ENCODE results near the gene ROR2.

Gene ROR2

DNA sequence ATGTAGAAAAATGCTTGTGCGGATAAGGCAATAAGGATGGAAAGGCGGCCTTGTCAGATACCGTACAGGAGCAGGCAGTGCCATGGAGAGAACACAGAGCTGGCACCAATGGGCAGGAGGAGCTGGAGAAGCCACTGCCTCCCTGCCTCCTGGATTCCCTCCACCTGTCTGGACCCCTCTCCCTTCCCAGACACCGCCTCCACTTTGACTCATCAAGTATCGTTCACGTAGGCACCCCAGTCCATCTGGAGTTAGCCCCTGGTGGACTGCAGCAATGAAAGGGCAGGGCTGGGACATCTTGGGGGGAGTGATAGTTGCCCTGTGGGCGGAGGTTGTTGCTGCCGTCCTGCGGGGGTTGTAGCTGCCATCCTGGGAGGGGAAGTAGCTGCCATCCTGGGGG lies 232.0 kb downstream of the ROR2 start:
- Histone ChIP-seq H3K9ac (no peak overlapping the region), H3K4me2 (no peak overlapping the region)

DNA sequence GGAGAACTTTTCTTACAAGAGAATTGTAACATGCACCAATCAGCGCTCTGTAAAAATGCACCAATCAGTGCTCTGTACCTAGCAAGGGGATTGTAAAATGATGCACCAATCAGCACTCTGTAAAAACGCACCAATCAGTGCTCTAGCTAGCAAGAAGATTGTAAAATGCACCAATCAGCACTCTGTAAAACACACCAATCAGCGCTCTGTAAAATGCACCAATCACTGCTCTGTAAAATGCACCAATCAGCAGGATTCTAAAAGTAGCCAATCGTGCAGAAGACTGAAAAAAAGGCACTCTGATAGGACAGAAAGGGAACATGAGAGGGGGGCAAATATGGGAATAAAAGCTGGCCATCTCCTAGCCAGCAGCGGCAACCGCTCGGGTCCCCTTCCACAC lies 233.2 kb downstream of the ROR2 start:
- no peak overlapping the region for H3K9ac ChIP-seq

More for the DNA sequence above, 232.0 kb downstream of the ROR2 start:
- peaks cover 5% of the 10 kb centered on the region for H3K4me1 ChIP-seq (ENCODE audit: low read depth, poor library complexity, severe bottlenecking)
- H3K27me3 ChIP-seq (ENCODE audit: insufficient read depth, low read depth): no peaks in the 10 kb centered on the region
- TF ChIP-seq, protein P1, sequence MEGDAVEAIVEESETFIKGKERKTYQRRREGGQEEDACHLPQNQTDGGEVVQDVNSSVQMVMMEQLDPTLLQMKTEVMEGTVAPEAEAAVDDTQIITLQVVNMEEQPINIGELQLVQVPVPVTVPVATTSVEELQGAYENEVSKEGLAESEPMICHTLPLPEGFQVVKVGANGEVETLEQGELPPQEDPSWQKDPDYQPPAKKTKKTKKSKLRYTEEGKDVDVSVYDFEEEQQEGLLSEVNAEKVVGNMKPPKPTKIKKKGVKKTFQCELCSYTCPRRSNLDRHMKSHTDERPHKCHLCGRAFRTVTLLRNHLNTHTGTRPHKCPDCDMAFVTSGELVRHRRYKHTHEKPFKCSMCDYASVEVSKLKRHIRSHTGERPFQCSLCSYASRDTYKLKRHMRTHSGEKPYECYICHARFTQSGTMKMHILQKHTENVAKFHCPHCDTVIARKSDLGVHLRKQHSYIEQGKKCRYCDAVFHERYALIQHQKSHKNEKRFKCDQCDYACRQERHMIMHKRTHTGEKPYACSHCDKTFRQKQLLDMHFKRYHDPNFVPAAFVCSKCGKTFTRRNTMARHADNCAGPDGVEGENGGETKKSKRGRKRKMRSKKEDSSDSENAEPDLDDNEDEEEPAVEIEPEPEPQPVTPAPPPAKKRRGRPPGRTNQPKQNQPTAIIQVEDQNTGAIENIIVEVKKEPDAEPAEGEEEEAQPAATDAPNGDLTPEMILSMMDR (conservative IDR thresholded peaks at IDR 0.05; ENCODE audit: low read depth, low read length): no peak
- H4K20me1 ChIP-seq (ENCODE audit: insufficient read depth): no peaks in the 10 kb centered on the region
- H2AFZ ChIP-seq (ENCODE audit: low read depth): no peak overlapping the region
- H3K79me2 ChIP-seq (ENCODE audit: insufficient read depth, low read depth): no peaks in the 10 kb centered on the region
- H3K27ac ChIP-seq: no peak overlapping the region
- no peaks in the 10 kb centered on the region for H3K36me3 ChIP-seq (ENCODE audit: insufficient read depth)
- H3K4me3 ChIP-seq (IDR thresholded peaks at IDR 0.05; ENCODE audit: insufficient read depth, low read depth, low read length): no peak overlapping the region

DNA sequence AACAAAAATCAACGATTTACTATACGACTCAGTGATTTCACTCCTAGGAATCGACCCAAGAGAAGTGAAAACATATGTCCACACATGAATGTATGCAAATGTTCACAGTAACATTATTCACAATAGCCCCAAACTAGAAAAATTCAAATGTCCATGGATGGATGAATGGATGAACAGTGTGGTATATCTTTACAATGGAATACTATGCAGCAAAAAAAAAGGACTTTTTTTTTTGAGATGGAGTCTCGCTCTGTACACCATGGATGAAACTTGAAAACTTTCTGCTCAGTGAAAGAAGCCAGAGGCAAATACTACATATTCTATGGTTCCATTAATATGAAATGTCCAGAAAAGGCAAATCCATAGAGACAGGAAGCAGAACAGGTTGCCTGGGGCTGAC lies 233.8 kb downstream of the ROR2 start:
- H3K36me3 ChIP-seq (ENCODE audit: insufficient read depth): no peaks in the 10 kb centered on the region
- H3K4me1 ChIP-seq (ENCODE audit: low read depth, poor library complexity, severe bottlenecking): peaks cover 14% of the 10 kb centered on the region
- no peak overlapping the region for H3K4me2 ChIP-seq
- H4K20me1 ChIP-seq (ENCODE audit: insufficient read depth): no peaks in the 10 kb centered on the region
- no peak overlapping the region for H3K4me3 ChIP-seq (IDR thresholded peaks at IDR 0.05; ENCODE audit: insufficient read depth, low read depth, low read length)
- H3K9ac ChIP-seq: no peak overlapping the region
- H3K79me2 ChIP-seq (ENCODE audit: insufficient read depth, low read depth): no peaks in the 10 kb centered on the region
- TF ChIP-seq, protein P1 (conservative IDR thresholded peaks at IDR 0.05; ENCODE audit: low read depth, low read length): no peak
- no peak overlapping the region for H2AFZ ChIP-seq (ENCODE audit: low read depth)
- H3K27ac ChIP-seq: no peak overlapping the region
- H3K27me3 ChIP-seq (ENCODE audit: insufficient read depth, low read depth): no peaks in the 10 kb centered on the region

More for the DNA sequence above, 233.2 kb downstream of the ROR2 start:
- Histone ChIP-seq H3K79me2 (ENCODE audit: insufficient read depth, low read depth) (no peaks in the 10 kb centered on the region), H3K4me1 (ENCODE audit: low read depth, poor library complexity, severe bottlenecking) (peaks cover 14% of the 10 kb centered on the region), H3K4me2 (no peak overlapping the region), H3K27ac (no peak overlapping the region), H2AFZ (ENCODE audit: low read depth) (no peak overlapping the region), H3K27me3 (ENCODE audit: insufficient read depth, low read depth) (no peaks in the 10 kb centered on the region), H4K20me1 (ENCODE audit: insufficient read depth) (no peaks in the 10 kb centered on the region), H3K4me3 (IDR thresholded peaks at IDR 0.05; ENCODE audit: insufficient read depth, low read depth, low read length) (no peak overlapping the region), H3K36me3 (ENCODE audit: insufficient read depth) (no peaks in the 10 kb centered on the region)
- TF ChIP-seq, protein P1 (conservative IDR thresholded peaks at IDR 0.05; ENCODE audit: low read depth, low read length): no peak

DNA sequence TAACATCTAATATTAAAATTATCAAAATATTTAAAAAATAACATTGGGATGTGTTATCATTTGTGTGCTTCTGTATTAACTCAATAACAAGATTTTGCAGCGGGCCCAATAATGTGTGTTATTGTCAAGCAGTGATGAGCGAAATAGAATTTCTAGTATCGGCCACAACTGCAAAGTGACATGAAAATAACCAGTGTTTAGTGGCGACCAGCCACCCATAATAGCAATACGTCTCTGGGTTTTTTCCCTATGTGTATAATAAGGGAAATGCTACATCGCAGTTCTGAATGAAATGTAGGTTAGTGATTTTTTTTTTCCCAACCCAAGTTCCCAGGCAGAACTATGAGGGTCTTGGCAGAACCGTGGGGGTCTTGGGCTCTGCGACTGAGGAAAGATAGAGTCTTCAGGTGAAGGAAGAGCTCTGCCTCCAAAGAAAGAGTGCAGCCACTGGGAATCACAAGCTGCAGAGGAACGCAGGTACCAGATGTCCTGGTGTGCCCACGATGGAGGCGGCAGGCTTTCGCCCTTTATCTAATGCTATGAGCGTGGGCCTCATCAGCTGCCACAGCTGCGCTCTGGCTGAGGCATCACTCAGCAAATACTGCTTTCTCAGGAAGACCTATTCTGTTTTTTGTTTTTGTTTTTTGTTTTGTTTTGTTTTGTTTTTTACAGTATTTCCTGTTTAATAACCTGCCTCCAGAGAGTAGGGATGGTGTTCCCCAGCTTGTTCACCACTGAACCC lies 235.0 kb downstream of the ROR2 start:
- Histone ChIP-seq H3K4me2 (no peak overlapping the region), H3K27ac (no peak overlapping the region), H2AFZ (ENCODE audit: low read depth) (no peak overlapping the region), H3K36me3 (ENCODE audit: insufficient read depth) (no peaks in the 10 kb centered on the region), H3K9ac (no peak overlapping the region), H3K27me3 (ENCODE audit: insufficient read depth, low read depth) (no peaks in the 10 kb centered on the region), H3K4me1 (ENCODE audit: low read depth, poor library complexity, severe bottlenecking) (peaks cover 14% of the 10 kb centered on the region), H4K20me1 (ENCODE audit: insufficient read depth) (no peaks in the 10 kb centered on the region), H3K4me3 (IDR thresholded peaks at IDR 0.05; ENCODE audit: insufficient read depth, low read depth, low read length) (no peak overlapping the region), H3K79me2 (ENCODE audit: insufficient read depth, low read depth) (no peaks in the 10 kb centered on the region)
- TF ChIP-seq, protein P1 (conservative IDR thresholded peaks at IDR 0.05; ENCODE audit: low read depth, low read length): no peak

All from KMS-11 (cell line).